ENCODE measurements around the gene FGB.
"Not testable (repeated sequence)": the region's sequence is repeated elsewhere in the genome, so short reads cannot be mapped to it uniquely, and the experiment has no call there.

Gene FGB

GRCh38 chr4:154597281-154597680 lies 34.5 kb downstream of the FGB start:
- DNase-seq (ENCODE audit: low spot score), result not testable (repeated sequence)

- DNase-seq (ENCODE audit: low spot score), result no peak
Measured at GRCh38 chr4:154597798-154598774, 35.3 kb downstream of the FGB start.

GRCh38 chr4:154602404-154603020 lies 39.7 kb downstream of the FGB start:
- peak; percentile 23 for DNase-seq (ENCODE audit: low spot score)

- no peak for DNase-seq (ENCODE audit: low spot score)
Measured at GRCh38 chr4:154603033-154603943, 40.5 kb downstream of the FGB start.

- DNase-seq (ENCODE audit: low spot score), result no peak
Measured at GRCh38 chr4:154604696-154605200, 41.9 kb downstream of the FGB start.

GRCh38 chr4:154606728-154607723 lies 44.2 kb downstream of the FGB start:
- DNase-seq (ENCODE audit: low spot score), result no peak

- DNase-seq (ENCODE audit: low spot score), result no peak
Measured at GRCh38 chr4:154608361-154609252, 45.8 kb downstream of the FGB start.

GRCh38 chr4:154609532-154609931 lies 46.7 kb downstream of the FGB start:
- DNase-seq (ENCODE audit: low spot score), result no peak

GRCh38 chr4:154610582-154610981 lies 47.8 kb downstream of the FGB start:
- DNase-seq (ENCODE audit: low spot score), result no peak

GRCh38 chr4:154611833-154612232 lies 49.0 kb downstream of the FGB start:
- no peak for DNase-seq (ENCODE audit: low spot score)

- no peak for DNase-seq (ENCODE audit: low spot score)
Measured at GRCh38 chr4:154612472-154613414, 49.9 kb downstream of the FGB start, which contains the start of gene FGG. Gene FGG (minus strand): TSS chr4:154612656. CDS start chr4:154612609, 47 bp downstream.

GRCh38 chr4:154614306-154614705 lies 51.5 kb downstream of the FGB start:
- no peak for DNase-seq (ENCODE audit: low spot score)

- DNase-seq (ENCODE audit: low spot score), result no peak
Measured at GRCh38 chr4:154615211-154615610, 52.4 kb downstream of the FGB start.

GRCh38 chr4:154616287-154616686 lies 53.5 kb downstream of the FGB start:
- DNase-seq (ENCODE audit: low spot score), result no peak

- peak; percentile 25 for DNase-seq (ENCODE audit: low spot score)
Measured at GRCh38 chr4:154616731-154617130, 53.9 kb downstream of the FGB start.

- DNase-seq (ENCODE audit: low spot score), result no peak
Measured at GRCh38 chr4:154617820-154618317, 55.1 kb downstream of the FGB start.

- DNase-seq (ENCODE audit: low spot score), result peak; percentile 75
Measured at GRCh38 chr4:154618708-154619315, 56.0 kb downstream of the FGB start.

- no peak for DNase-seq (ENCODE audit: low spot score)
Measured at GRCh38 chr4:154620111-154620510, 57.3 kb downstream of the FGB start.
